ENCODE data around the gene KIF1B.
"Not testable (repeated sequence)": the region's sequence is repeated elsewhere in the genome, so short reads cannot be mapped to it uniquely, and the experiment has no call there.

KIF1B gene

GRCh38 chr1:10374442-10374860 is 164.1 kb downstream of the KIF1B start:
- POLR2A ChIA-PET: interaction anchor here (0.5 kb wide), 1 partner anchor 14 kb away, joined by 4 read pairs; no protein-coding TSS in a partner anchor
- CTCF ChIA-PET: interaction anchor here (0.6 to 1.5 kb wide), 4 partner anchors 10 to 414 kb away, joined by 3 to 7 read pairs (median 4); no protein-coding TSS in a partner anchor
- peak; percentile 68 for TF ChIP-seq ZNF335 (tag by site-specific recombination; conservative IDR thresholded peaks at IDR 0.05)
- 0 out of 2 replicates have a peak, but pooled peaks have one; percentile 32 for TF ChIP-seq ZNF660 (tag by site-specific recombination; IDR thresholded peaks at IDR 0.05)
- no peak for TF ChIP-seq ZNF585B (tag by site-specific recombination; IDR thresholded peaks at IDR 0.05)
- TF ChIP-seq RBAK (tag by site-specific recombination; IDR thresholded peaks at IDR 0.05): no peak
- 0 out of 2 replicates have a peak, but pooled peaks have one; percentile 30 for TF ChIP-seq ZNF518A (tag by site-specific recombination; conservative IDR thresholded peaks at IDR 0.05; ENCODE audit: low read depth)
- 0 out of 2 replicates have a peak, but pooled peaks have one; percentile 15 for TF ChIP-seq ZNF692 (tag by site-specific recombination; IDR thresholded peaks at IDR 0.05)
- Histone ChIP-seq H3K9me3 (ENCODE audit: control insufficient read depth, insufficient read depth, low read depth, low read length) (no peaks in the 10 kb centered on the region), H3K4me3 (ENCODE audit: low read depth, low read length) (no peak overlapping the region), H3K4me1 (ENCODE audit: control insufficient read depth, insufficient read depth, low read length) (no peaks in the 10 kb centered on the region), H3K36me3 (ENCODE audit: control insufficient read depth in 2 of 2, insufficient read depth in 1 of 2, low read length in 2 of 2) (peaks cover 21 to 68% of the 10 kb centered on the region in 2 experiments; a peak in 2 of 3 replicates), H3K27ac (ENCODE audit: extremely low read depth, low read depth, low read length) (no peak overlapping the region)

GRCh38 chr1:10377365-10378029 is 167.1 kb downstream of the KIF1B start:
- not testable (repeated sequence) for H3K4me1 ChIP-seq (ENCODE audit: control insufficient read depth, insufficient read depth, low read length); H3K4me3 ChIP-seq (ENCODE audit: low read depth, low read length); H3K9me3 ChIP-seq (ENCODE audit: control insufficient read depth, insufficient read depth, low read depth, low read length); H3K27ac ChIP-seq (ENCODE audit: extremely low read depth, low read depth, low read length)
- peaks cover 13 to 54% of the 10 kb centered on the region in 2 experiments for H3K36me3 ChIP-seq (ENCODE audit: control insufficient read depth in 2 of 2, insufficient read depth in 1 of 2, low read length in 2 of 2)
- ChIA-PET CTCF (interaction anchor here (0.5 to 1.9 kb wide), 20 partner anchors 9 to 1267 kb away, joined by 3 to 14 read pairs (median 4); partner anchors contain the start of genes CENPS and PGD), POLR2A (interaction anchor here (0.6 to 2.1 kb wide), 2 partner anchors 21 to 127 kb away, joined by 4 to 6 read pairs; partner anchors contain the start of gene PGD)
- peak; percentile 98 for TF ChIP-seq ZSCAN16 (tag by site-specific recombination; IDR thresholded peaks at IDR 0.05)
- TF ChIP-seq YY2 (tag by site-specific recombination; IDR thresholded peaks at IDR 0.05): peak; percentile 42; the same call in 1 of the 2 replicates
- TF ChIP-seq ZFHX2 (tag by site-specific recombination; conservative IDR thresholded peaks at IDR 0.05): peak; percentile 52; the same call in 1 of the 2 replicates
- TF ChIP-seq ZNF335 (tag by site-specific recombination; conservative IDR thresholded peaks at IDR 0.05): peak; percentile 53
- TF ChIP-seq ZNF394 (tag by site-specific recombination; IDR thresholded peaks at IDR 0.05; ENCODE audit: borderline replicate concordance): 0 out of 2 replicates have a peak, but pooled peaks have one; percentile 15
- 0 out of 2 replicates have a peak, but pooled peaks have one; percentile 6 for TF ChIP-seq ZNF266 (tag by site-specific recombination; IDR thresholded peaks at IDR 0.05; ENCODE audit: low read depth)
- TF ChIP-seq ZIC2 (tag by site-specific recombination; IDR thresholded peaks at IDR 0.05): peak; percentile 64
- TF ChIP-seq ZBTB17 (tag by site-specific recombination; IDR thresholded peaks at IDR 0.05): peak; percentile 37; the same call in 1 of the 2 replicates
- TF ChIP-seq ZBTB8A (tag by site-specific recombination; IDR thresholded peaks at IDR 0.05): peak; percentile 60
- TF ChIP-seq SP7 (tag by site-specific recombination; IDR thresholded peaks at IDR 0.05): peak; percentile 29; the same call in 1 of the 2 replicates
- TF ChIP-seq ZEB2 (tag by site-specific recombination; IDR thresholded peaks at IDR 0.05): peak; percentile 38; the same call in 1 of the 2 replicates
- TF ChIP-seq ZNF600 (tag by site-specific recombination; IDR thresholded peaks at IDR 0.05): 0 out of 2 replicates have a peak, but pooled peaks have one; percentile 19
- TF ChIP-seq CTCF (tag by site-specific recombination; IDR thresholded peaks at IDR 0.05): peak; percentile 80
- TF ChIP-seq PRDM10 (tag by site-specific recombination; IDR thresholded peaks at IDR 0.05): peak; percentile 28; the same call in 1 of the 2 replicates
- peak; percentile 85 for TF ChIP-seq ZNF654 (tag by site-specific recombination; IDR thresholded peaks at IDR 0.05; ENCODE audit: low read depth)
- peak; percentile 65; the same call in 1 of the 2 replicates for TF ChIP-seq ZNF2 (tag by site-specific recombination; IDR thresholded peaks at IDR 0.05)
